Hepatic stellate cell (primary cell): Measurements from ENCODE around the gene ONECUT1.

ENCODE experiments used
- DNase-seq: peaks from one replicate; pipeline ENCODE4 v3.0.0; 2011; ENCODE audit warnings: low spot score

ONECUT1 gene

GRCh38 chr15:52796753-52797520 lies 6.8 kb upstream of the ONECUT1 start:
- no peak for DNase-seq

DNA sequence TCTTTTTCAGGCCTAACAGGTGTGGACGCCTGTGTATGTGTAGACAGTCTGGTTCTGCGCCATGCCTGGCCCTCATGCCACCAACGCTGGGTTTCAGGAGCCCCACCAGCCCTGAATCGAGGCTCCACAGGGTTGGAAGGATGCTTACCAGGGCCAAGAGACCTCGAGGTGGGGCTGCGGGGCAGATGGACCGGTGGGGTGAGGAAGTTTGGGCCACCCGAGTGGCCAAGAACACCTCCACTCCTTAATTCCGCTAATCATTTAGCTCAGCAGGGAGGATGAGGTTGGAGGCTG lies 6.0 kb upstream of the ONECUT1 start:
- no peak for DNase-seq

GRCh38 chr15:52795464-52796227 lies 5.5 kb upstream of the ONECUT1 start:
- no peak for DNase-seq

DNA sequence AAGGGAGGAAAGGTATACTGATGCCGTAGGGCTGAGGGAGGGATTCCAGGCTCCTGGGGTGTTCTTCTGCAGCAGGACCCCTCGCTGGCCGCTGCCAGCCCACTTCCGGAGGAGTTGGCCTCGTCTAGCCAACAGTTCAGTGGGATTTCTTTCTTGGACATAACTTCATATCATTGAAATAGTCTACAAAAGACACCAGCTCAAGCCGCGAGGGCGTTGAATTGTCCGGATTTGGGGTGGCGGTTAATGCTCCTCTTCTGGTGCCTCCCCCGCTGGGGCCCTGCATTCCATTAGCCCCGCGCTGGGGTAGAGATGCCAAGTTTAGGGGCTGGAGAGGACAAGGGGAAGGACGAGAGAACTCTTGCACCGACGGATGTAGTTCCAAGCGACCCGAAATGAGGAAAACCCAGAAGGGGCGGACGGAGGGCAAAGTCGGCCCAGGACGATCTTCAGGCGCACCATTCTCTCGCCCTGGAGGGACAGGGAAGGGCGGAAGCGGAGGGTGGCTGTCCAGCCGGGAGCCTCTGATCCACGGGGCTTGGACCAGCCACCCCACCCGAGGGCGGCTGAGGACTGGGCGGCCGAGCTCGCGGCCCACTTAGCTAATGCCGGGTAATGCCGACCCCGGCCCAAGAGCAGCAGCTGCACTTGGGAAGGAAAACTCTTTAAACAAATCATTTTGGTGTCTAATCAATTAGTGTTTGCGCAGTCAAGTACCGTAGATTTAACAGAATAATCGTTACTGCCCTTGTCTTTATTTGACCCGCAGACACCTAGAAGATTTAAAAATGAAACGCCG lies 4.7 kb upstream of the ONECUT1 start:
- no peak for DNase-seq

- DNase-seq, result no peak
Measured at GRCh38 chr15:52791776-52792175, 1.6 kb upstream of the ONECUT1 start.

DNA sequence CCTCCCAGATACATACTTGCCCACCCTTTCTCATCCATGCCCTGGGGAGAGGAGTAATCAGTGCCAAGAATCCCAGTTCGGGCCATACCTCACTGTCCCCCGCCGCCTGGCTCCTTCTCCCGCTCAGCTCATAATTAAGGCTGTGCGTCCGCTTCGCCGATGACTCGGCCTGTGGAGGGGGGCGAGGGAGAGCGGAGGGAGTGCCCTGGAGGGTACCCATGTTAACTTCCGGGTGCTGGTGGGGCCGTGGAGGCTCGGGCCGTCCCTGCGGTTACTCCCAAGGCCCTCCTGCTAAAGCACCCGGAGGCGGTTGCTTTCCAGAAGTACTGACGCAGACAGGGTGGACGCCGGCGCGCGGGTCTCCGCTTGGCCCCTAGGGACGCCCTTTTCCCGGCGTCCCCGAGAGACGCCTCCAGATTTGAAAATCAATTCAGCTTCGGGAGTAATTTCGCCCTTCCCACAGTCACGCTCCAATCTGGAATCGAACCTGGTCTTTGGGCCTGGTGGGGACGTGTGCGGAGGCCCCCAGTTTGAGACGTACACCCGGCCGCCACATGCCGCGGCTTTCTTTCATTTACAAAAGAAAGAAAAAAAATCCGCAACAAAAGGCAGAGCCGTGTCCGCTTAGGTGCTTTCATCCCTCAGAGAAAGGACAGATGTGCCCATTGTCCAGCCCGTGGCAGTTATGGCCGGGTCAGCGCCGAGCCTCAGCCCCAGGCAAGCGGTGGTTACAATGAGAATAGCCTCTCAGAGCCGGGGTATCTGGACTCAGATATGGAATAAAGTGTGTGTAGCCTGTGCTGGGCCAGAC lies 1.0 kb upstream of the ONECUT1 start:
- no peak for DNase-seq

DNA sequence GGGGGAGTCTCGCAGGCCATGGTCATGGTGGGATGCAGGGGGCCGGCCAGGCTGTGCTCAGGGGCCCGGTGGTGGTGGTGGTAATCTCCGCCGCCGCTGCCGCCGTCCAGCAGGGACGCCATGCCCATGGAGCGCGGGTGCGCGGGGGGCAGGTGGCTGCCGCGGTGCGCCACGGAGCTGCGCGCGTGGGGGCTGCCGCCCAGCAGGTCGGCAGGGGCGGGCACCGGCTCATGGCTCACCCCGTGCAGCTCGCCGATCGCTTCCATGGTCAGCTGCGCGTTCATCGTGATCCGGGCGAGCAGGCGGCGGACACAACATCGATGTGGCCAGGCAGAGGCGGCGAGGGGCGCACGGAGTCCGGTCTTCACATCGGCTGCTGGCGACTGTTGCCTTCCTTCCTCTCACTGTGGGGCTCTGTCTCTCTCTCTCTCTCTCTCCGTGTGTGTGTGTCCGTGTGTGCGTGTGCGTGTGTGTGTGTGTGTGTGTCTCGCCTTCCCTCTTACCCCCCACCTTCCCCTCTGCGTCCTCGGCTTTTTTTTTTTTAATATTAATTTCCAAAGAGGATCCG lies 451 bp downstream of the ONECUT1 start:
- no peak for DNase-seq

DNA sequence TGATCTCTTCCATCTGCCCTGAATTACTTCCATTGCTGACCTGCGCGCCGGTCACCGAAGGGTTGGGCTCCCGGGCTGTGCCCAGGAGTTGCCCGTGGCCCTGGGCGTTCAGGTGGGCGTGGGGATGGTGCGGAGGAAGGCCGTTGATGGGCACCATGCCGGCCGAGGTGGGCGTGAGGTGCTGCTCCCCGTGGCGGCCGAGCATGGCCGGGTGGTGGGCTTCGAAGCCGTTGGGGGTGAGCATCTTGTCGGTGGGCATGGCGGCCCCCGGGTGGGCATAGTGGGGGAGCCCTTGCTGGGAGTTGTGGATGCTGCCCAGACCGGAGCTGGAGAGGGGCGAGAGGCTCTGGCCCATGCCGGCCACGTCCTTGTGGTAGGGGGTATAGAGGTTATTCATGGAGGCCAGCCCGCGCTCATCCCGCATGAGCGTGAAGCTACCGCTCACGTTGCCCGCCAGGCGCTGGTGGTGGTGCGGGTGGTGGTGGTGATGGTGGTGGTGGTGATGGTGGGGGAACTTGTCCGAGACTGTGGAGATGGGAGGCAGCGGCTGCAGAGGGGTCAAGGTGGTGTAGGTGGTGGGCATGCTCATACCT lies 1.0 kb downstream of the ONECUT1 start:
- DNase-seq, result no peak

DNA sequence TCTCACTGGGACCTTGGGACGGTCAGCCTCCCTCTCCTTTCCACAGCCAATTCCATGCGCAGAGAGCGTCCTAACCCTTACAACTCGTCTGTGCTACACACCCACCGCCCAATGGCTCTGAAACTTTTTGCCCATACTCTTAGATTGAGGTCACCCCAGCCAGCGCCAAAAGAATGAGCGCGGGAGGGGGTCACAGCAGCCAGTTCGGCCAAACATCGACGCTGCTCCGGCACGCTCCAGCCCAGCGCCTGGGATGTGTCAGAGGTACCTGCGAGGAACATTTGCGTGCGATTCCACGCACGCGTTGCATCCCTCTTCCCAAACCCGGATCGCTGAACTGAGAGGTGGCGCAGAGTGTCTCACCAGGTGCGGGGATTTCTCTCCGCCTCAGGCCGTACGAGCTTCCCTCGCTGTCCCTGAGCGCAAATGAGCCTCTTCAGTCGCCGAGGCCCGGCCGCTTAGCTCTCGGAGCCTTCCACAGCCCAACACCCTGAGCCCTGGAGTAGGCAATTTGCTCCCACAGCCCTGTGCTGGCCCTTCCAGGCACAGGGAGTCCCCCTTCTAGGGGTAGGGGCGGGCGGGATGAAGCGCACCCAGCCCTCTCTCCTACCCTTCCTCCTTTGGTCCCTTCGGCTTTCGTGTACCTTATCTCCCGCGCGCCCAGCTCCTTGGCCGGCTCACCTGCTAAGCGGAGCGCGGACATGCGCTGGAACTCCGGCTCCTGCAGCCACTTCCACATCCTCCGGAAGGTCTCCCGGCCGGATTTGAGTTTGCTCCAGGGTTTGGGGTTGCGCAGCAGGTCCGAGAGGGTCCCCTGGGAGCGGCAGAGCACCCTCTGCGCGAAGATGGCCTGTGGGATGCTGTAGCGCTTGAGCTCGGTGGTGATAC lies 1.8 kb downstream of the ONECUT1 start:
- DNase-seq, result no peak

GRCh38 chr15:52787549-52788098 lies 2.5 kb downstream of the ONECUT1 start:
- DNase-seq, result no peak

GRCh38 chr15:52787123-52787503 lies 3.0 kb downstream of the ONECUT1 start:
- DNase-seq, result no peak

GRCh38 chr15:52786436-52787122 lies 3.6 kb downstream of the ONECUT1 start:
- no peak for DNase-seq

GRCh38 chr15:52785672-52786406 lies 4.3 kb downstream of the ONECUT1 start:
- no peak for DNase-seq

DNA sequence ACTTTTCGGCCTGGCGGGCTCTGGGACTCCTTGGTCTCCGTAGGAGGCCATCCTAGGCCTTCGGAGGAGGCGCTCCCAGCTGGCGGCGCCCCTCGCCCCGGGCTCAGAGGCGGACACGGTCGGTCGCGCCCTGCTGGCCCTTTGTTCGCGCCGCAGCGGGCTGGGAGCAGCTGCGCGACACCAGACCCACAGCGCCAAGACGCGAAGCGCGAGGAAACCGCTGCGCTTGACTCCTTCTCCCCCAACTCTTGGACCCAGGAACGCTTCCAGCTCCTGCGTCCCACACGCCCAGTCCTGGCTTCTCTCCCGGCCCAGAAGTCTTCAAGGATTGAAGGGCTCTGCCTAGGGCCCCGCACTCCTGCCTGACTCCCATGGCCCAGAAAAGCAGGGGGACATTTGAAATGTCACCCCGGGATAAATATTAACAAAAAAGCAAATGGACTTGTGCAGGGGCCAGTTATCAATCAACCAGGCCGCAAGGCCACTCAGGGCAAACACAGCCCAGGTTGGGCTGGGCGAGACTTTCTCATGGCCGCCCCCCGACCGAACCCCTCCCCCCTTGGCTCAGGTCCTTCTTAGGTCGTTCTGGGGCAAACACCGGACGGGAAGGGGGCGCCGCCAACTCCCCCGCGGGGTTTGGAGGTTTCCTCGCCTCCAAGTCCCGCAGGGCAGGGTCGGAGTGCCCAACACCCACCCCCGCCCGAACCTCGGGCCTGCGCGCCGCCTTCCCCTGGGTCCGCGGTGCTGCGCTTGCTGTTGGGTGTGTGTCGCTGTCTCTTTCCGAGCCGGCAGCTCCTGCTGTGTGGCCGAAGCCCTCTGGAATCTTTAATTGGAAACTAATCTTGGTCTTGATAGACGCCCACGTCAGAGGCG lies 5.1 kb downstream of the ONECUT1 start:
- no peak for DNase-seq

DNA sequence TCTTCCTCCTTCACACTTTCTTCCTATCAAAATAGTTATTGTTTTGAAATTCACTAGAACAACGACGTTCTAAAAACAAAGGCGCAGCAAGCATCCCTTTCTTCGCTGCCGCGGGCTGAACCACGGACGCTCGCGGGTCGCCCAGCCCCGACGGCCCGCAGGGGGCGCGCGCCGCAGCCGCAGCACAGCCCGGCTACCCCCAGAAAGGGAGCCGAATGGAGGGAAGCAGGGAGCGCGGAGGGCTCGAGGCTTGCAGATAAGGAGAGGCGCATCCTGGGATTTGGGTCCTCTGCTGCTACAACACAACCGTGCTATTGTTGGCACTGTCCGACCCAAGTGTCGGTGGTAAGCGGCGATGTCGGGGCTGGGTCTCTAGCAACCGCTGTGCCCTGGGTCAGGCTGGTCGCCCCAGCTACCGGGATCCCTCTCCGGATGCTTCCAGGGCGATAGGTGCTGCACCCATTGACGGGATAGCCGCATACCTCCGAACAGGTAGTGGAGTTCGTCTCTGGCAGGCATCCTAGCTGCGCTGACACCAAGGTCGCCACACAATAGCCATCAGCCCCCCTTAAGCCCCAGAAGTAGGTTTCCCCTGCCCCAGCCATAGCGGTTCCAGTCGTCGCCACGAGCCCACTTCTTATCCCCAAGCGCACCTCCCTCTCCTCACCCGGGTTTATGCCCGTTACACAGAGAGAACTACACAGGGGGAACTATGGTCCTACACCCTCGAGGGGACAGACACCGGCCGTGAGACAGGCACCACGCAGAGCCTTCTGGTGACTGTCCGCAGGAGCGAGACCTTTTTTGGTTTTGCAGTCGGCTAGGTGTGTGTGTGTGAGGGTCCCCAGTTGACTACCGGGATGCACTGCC lies 6.0 kb downstream of the ONECUT1 start:
- no peak for DNase-seq

DNA sequence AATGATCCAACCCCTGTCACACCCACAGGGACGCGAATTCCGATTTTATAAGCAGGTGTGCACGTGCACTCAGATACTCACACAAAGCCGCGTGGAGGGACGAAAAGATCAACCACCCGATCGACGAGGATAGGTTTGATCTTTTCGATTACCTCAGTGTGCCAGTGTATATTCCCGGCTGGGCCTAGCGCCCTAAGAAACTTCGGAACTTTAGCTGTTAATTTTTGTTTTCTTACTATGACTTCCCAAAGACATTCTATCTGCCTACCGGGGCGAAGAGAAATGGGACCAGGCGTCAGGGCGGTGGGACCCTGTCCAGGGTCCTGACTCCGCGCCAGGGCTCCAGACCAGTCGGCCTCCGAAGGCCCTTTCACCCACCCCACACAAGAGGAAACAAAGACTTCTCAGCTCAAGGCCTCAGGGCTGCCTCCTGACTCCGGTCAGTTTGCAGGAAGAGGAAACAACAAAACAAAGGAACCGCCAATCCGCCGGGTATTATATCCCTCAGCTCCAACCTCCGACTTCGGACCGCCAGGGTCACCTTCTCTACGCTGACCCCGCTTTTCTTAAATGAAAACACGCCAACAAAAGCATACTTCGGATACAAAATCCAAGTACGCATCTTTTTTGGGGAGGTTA lies 6.8 kb downstream of the ONECUT1 start:
- no peak for DNase-seq
